ENCODE data around the gene TGFB1I1. TPM values are rescaled to one million over a fixed set of nuclear protein-coding genes. Genes with fewer than 3 reads are reported as not detected.
"Not testable (repeated sequence)": the region's sequence is repeated elsewhere in the genome, so short reads cannot be mapped to it uniquely, and the experiment has no call there.

Gene TGFB1I1
- total RNA-seq, 1 experiment from 2014 or later = 48.1 TPM

- no peak for DNase-seq
- Histone ChIP-seq H3K36me3 (no peaks in the 10 kb centered on the region), H3K27me3 (no peaks in the 10 kb centered on the region), H3K9me3 (no peaks in the 10 kb centered on the region), H3K4me3 (no peak overlapping the region)
Observed at GRCh38 chr16:31440516-31441184, 31.3 kb upstream of the TGFB1I1 start.

- Histone ChIP-seq H3K4me3 (peak overlapping the region; percentile 66; the same call in 1 of the 2 replicates), H3K36me3 (no peaks in the 10 kb centered on the region), H3K9me3 (no peaks in the 10 kb centered on the region), H3K27me3 (no peaks in the 10 kb centered on the region)
- DNase-seq = no peak
Observed at GRCh38 chr16:31441956-31442355, 30.0 kb upstream of the TGFB1I1 start.

GRCh38 chr16:31445931-31446330, 26.0 kb upstream of the TGFB1I1 start:
- not testable (repeated sequence) for H3K4me3 ChIP-seq, H3K36me3 ChIP-seq, H3K9me3 ChIP-seq, DNase-seq, H3K27me3 ChIP-seq

GRCh38 chr16:31451201-31451600, 20.8 kb upstream of the TGFB1I1 start:
- no peak for DNase-seq
- no peak overlapping the region for H3K4me3 ChIP-seq

GRCh38 chr16:31451681-31452351, 20.1 kb upstream of the TGFB1I1 start:
- DNase-seq = peak; percentile 81

More at GRCh38 chr16:31451201-31451600, 20.8 kb upstream of the TGFB1I1 start:
- Histone ChIP-seq H3K36me3 (peaks cover 14% of the 10 kb centered on the region), H3K9me3 (no peaks in the 10 kb centered on the region), H3K27me3 (no peaks in the 10 kb centered on the region)

GRCh38 chr16:31452631-31453106, 19.3 kb upstream of the TGFB1I1 start:
- Histone ChIP-seq H3K9me3 (no peaks in the 10 kb centered on the region), H3K27me3 (no peaks in the 10 kb centered on the region), H3K4me3 (no peak overlapping the region), H3K36me3 (peaks cover 27% of the 10 kb centered on the region)
- peak; percentile 77 for DNase-seq

More at GRCh38 chr16:31451681-31452351, 20.1 kb upstream of the TGFB1I1 start:
- Histone ChIP-seq H3K4me3 (no peak overlapping the region), H3K27me3 (no peaks in the 10 kb centered on the region), H3K36me3 (peaks cover 19% of the 10 kb centered on the region), H3K9me3 (no peaks in the 10 kb centered on the region)

- Histone ChIP-seq H3K36me3 (peaks cover 36% of the 10 kb centered on the region), H3K27me3 (no peaks in the 10 kb centered on the region), H3K9me3 (no peaks in the 10 kb centered on the region), H3K4me3 (no peak overlapping the region)
- peak; percentile 73 for DNase-seq
Observed at GRCh38 chr16:31453255-31454204, 18.4 kb upstream of the TGFB1I1 start.

GRCh38 chr16:31455601-31456314, 16.2 kb upstream of the TGFB1I1 start:
- H3K36me3 ChIP-seq = peaks cover 36% of the 10 kb centered on the region
- no peaks in the 10 kb centered on the region for H3K9me3 ChIP-seq
- no peak for DNase-seq
- no peaks in the 10 kb centered on the region for H3K27me3 ChIP-seq
- no peak overlapping the region for H3K4me3 ChIP-seq

- Histone ChIP-seq H3K4me3 (peak overlapping the region; percentile 91), H3K9me3 (no peaks in the 10 kb centered on the region), H3K36me3 (peaks cover 36% of the 10 kb centered on the region), H3K27me3 (no peaks in the 10 kb centered on the region)
- no peak for DNase-seq
Observed at GRCh38 chr16:31456988-31457360, 15.0 kb upstream of the TGFB1I1 start.

- H3K4me3 ChIP-seq = peak overlapping the region; percentile 91
- no peaks in the 10 kb centered on the region for H3K9me3 ChIP-seq
- H3K36me3 ChIP-seq = peaks cover 38% of the 10 kb centered on the region
- no peaks in the 10 kb centered on the region for H3K27me3 ChIP-seq
- peak; percentile 48 for DNase-seq
Observed at GRCh38 chr16:31458073-31458843, 13.7 kb upstream of the TGFB1I1 start.

GRCh38 chr16:31458844-31459686, 12.9 kb upstream of the TGFB1I1 start, which contains the start of gene ARMC5:
Gene ARMC5 (plus strand): TSS chr16:31459501. CDS start chr16:31459525, 24 bp downstream.
- Histone ChIP-seq H3K36me3 (peaks cover 43% of the 10 kb centered on the region), H3K4me3 (peak within 1 kb of the TSS; percentile 91), H3K27me3 (no peaks in the 10 kb centered on the region), H3K9me3 (no peaks in the 10 kb centered on the region)
- peak; percentile 99 for DNase-seq

- H3K36me3 ChIP-seq = peaks cover 42% of the 10 kb centered on the region
- no peaks in the 10 kb centered on the region for H3K27me3 ChIP-seq
- peak overlapping the region; percentile 91 for H3K4me3 ChIP-seq
- H3K9me3 ChIP-seq = no peaks in the 10 kb centered on the region
- DNase-seq = peak; percentile 100
Observed at GRCh38 chr16:31459687-31460581, 12.0 kb upstream of the TGFB1I1 start.

GRCh38 chr16:31460582-31461002, 11.4 kb upstream of the TGFB1I1 start:
- DNase-seq = no peak
- H3K4me3 ChIP-seq = peak overlapping the region; percentile 91
- H3K9me3 ChIP-seq = no peaks in the 10 kb centered on the region
- H3K27me3 ChIP-seq = no peaks in the 10 kb centered on the region
- H3K36me3 ChIP-seq = peaks cover 41% of the 10 kb centered on the region

All from MG63 (cell line).